K562 (cell line): ENCODE measurements around the gene TPR. TPM values are rescaled to one million over a fixed set of nuclear protein-coding genes. Genes with fewer than 3 reads are reported as not detected.

Source experiments
- BDP1 ChIP-seq: IDR thresholded peaks from 3 replicates; pipeline ENCODE4 v1.6.1; 2011; ENCODE audit not compliant: insufficient read length, insufficient read depth
- CBX5 ChIP-seq: IDR thresholded peaks from 2 replicates; pipeline ENCODE4 v1.6.1; 2014; ENCODE audit warnings: low read depth, borderline replicate concordance
- CHD4 ChIP-seq: fragments of 200-600 bp; sonication (generic); IDR thresholded peaks from 3 replicates; pipeline ENCODE4 v1.6.1; 2012; ENCODE audit warnings: low read depth, mild to moderate bottlenecking, mixed read lengths, low read length, inconsistent platforms; ENCODE audit not compliant: insufficient read depth, insufficient replicate concordance, poor library complexity, severe bottlenecking
- CREB1 ChIP-seq, 2 experiments: sonication (generic) in 1 of 2; formaldehyde crosslinking in 1 of 2; IDR thresholded peaks; 2 replicates each; pipeline versions ENCODE4 v1.6.1 to v1.8.0; 2012 to 2022; ENCODE audit warnings: inconsistent platforms in 1 of 2, mild to moderate bottlenecking in 1 of 2, missing genetic modification reagents in 1 of 2, moderate library complexity in 1 of 2
- E2F3 ChIP-seq: fragments of 250-450 bp; sonication (Bioruptor Pico); IDR thresholded peaks from 2 replicates; pipeline ENCODE4 v1.4.0; 2020; ENCODE audit warnings: mild to moderate bottlenecking
- ETS2 ChIP-seq: IDR thresholded peaks from 2 replicates; pipeline ENCODE4 v1.6.1; 2016; ENCODE audit warnings: borderline replicate concordance, missing genetic modification characterization, mild to moderate bottlenecking, moderate library complexity, missing compliant biosample characterization; ENCODE audit not compliant: poor library complexity, severe bottlenecking
- FOXA1 ChIP-seq: fragments of 450-650 bp; IDR thresholded peaks from 2 replicates; pipeline ENCODE4 v1.6.1; 2016; ENCODE audit warnings: mild to moderate bottlenecking, borderline replicate concordance
- KDM5B ChIP-seq: fragments of 200-600 bp; sonication (generic); IDR thresholded peaks from 2 replicates; pipeline ENCODE4 v1.6.1; 2012; ENCODE audit warnings: low read depth, mild to moderate bottlenecking, moderate library complexity, low read length, control low read depth, inconsistent platforms; ENCODE audit not compliant: insufficient replicate concordance
- MXD1 ChIP-seq: fragments of 250-450 bp; sonication (Bioruptor Pico); IDR thresholded peaks from 2 replicates; pipeline ENCODE4 v1.8.0; 2021; ENCODE audit warnings: borderline replicate concordance, mild to moderate bottlenecking, moderate library complexity; ENCODE audit not compliant: poor library complexity, severe bottlenecking
- NEUROD1 ChIP-seq: fragments of 150-350 bp; IDR thresholded peaks from 2 replicates; pipeline ENCODE4 v1.6.1; 2014; ENCODE audit warnings: borderline replicate concordance, low read length, low read depth; ENCODE audit not compliant: partially characterized antibody
- POLR2G ChIP-seq: fragments of 200-400 bp; formaldehyde crosslinking; IDR thresholded peaks from 2 replicates; pipeline ENCODE4 v1.6.1; 2017; ENCODE audit warnings: low read depth, mild to moderate bottlenecking, antibody characterized with exemption, low read length, moderate library complexity
- RBM34 ChIP-seq: fragments of 200-400 bp; formaldehyde crosslinking; IDR thresholded peaks from 2 replicates; pipeline ENCODE4 v1.6.1; 2018; ENCODE audit warnings: low read length, borderline replicate concordance; ENCODE audit not compliant: insufficient read depth
- RNF219 ChIP-seq: fragments of 250-450 bp; sonication (Bioruptor Pico); IDR thresholded peaks from 2 replicates; pipeline ENCODE4 v1.5.0; 2022; ENCODE audit warnings: mild to moderate bottlenecking
- ZNF354B ChIP-seq: fragments of 250-450 bp; sonication (Bioruptor Pico); IDR thresholded peaks from 2 replicates; pipeline ENCODE4 v1.4.0; 2020
- ZNF785 ChIP-seq: fragments of 250-450 bp; sonication (Bioruptor Pico); IDR thresholded peaks from 2 replicates; pipeline ENCODE4 v1.4.0; 2020; ENCODE audit warnings: mild to moderate bottlenecking
- polyA plus RNA-seq, 8 experiments: library from polyadenylated mRNA; depleted of rRNA in 4 of 8; stranded (reverse) in 5 of 8; unstranded in 3 of 8; fragments of >200 nt; fragmentation: Nextera tagmentation in 2 of 8; fragmentation: Illumina TruSeq in 1 of 8; extraction: Ambion mirVana in 2 of 8; extraction: Trizol in 1 of 8; gene quantifications; 2 replicates each; pipeline versions ENCODE4 v1.2.1 to v1.2.3, GENCODE V29; 2011 to 2014; ENCODE audit warnings: inconsistent platforms in 1 of 8, missing spikeins in 1 of 8
- total RNA-seq, 7 experiments: library from RNA; depleted of rRNA in 6 of 7; stranded (reverse); fragments of >200 nt in 6 of 7; fragmentation: Illumina TruSeq in 2 of 7; extraction: Trizol in 2 of 7; gene quantifications; 2 replicates each; pipeline versions ENCODE4 v1.2.1 to v1.2.3, GENCODE V29; 2011 to 2021; ENCODE audit warnings: low replicate concordance in 1 of 7
- TF ChIP-seq, protein P1 (sequence below), 3 experiments: fragments of 200-800 bp in 1 of 3; sonication (Bioruptor generic) in 1 of 3; sonication (generic) in 1 of 3; formaldehyde crosslinking in 1 of 3; IDR thresholded peaks; 2 replicates each; pipeline versions ENCODE4 v1.6.1 to v1.8.0; 2016 to 2022; ENCODE audit warnings: mild to moderate bottlenecking in 2 of 3, missing compliant biosample characterization in 2 of 3, missing genetic modification characterization in 2 of 3, missing genetic modification reagents in 1 of 3
- TF ChIP-seq, protein P2 (sequence below): fragments of 250-450 bp; sonication (Bioruptor Pico); IDR thresholded peaks from 2 replicates; pipeline ENCODE4 v1.8.0; 2022; ENCODE audit warnings: moderate library complexity, mild to moderate bottlenecking, inconsistent platforms
- TF ChIP-seq, protein P3 (sequence below): sonication (generic); formaldehyde crosslinking; IDR thresholded peaks from 2 replicates; pipeline ENCODE4 v1.8.0; 2022; ENCODE audit warnings: mild to moderate bottlenecking, missing genetic modification reagents

Gene TPR
- total and polyA plus RNA-seq, 9 of the 15 experiments (the other 6 are each of a cell fraction or from before 2014, with no cell fraction given): 48.5 to 167 (median 138) TPM

DNA sequence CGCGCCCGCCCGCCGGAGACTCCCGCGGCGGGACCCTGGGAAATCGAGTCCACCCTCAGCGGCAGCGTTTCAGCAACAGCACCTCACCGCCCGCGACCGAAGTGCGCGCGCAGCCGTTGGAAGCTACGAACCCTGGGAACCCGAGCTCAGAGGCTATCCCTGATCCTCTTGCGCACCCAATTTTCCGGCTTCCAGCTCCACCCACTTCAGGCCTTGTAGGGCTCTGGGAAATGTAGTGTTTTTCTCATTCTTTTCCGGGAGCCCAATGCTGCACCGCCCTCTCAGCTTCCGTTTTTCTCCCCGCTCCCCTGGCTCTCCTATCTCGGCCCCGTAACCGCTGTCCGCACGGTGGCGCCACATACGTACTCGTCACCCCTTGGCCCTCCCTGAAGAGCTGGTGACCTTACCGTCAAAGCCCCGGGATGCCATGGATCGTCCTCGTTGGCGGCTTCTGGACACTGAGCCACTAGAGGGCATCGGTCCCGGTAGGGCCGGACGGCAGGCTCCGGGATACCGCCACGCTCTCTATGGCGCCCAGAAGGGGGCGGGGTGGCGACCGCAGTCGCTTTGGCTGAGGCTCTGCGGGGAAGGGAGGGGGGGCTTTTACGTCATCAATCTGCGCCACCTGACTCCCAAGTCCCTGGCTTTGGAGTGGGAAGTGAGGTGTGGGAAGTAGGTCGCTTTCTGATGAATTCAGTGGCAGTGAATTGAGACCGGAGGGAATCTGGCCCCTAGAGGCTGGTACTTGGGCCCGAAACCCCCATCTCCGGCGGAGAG lies at the start of gene TPR, which contains the start of gene ODR4 (continued):
- TF ChIP-seq CHD4: no peak
- TF ChIP-seq, protein P1, sequence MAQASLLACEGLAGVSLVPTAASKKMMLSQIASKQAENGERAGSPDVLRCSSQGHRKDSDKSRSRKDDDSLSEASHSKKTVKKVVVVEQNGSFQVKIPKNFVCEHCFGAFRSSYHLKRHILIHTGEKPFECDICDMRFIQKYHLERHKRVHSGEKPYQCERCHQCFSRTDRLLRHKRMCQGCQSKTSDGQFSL (CRISPR knock-in tag; IDR thresholded peaks at IDR 0.05): peak; percentile 99
- TF ChIP-seq, protein P1 (tag; IDR thresholded peaks at IDR 0.05): peak in 1 of 2 experiments; percentile 95; a peak in 2 of 4 replicates
- TF ChIP-seq ETS2 (tag): no peak
- no peak for TF ChIP-seq BDP1
- TF ChIP-seq, protein P2, sequence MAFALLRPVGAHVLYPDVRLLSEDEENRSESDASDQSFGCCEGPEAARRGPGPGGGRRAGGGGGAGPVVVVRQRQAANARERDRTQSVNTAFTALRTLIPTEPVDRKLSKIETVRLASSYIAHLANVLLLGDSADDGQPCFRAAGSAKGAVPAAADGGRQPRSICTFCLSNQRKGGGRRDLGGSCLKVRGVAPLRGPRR (CRISPR knock-in tag): no peak
- TF ChIP-seq ZNF354B (CRISPR knock-in tag): no peak
- peak; percentile 37; the same call in 1 of the 2 replicates for TF ChIP-seq CBX5
- TF ChIP-seq RBM34: no peak
- TF ChIP-seq E2F3 (CRISPR knock-in tag): 0 out of 2 replicates have a peak, but pooled peaks have one; percentile 59
- TF ChIP-seq, protein P3, sequence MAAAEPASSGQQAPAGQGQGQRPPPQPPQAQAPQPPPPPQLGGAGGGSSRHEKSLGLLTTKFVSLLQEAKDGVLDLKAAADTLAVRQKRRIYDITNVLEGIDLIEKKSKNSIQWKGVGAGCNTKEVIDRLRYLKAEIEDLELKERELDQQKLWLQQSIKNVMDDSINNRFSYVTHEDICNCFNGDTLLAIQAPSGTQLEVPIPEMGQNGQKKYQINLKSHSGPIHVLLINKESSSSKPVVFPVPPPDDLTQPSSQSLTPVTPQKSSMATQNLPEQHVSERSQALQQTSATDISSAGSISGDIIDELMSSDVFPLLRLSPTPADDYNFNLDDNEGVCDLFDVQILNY (CRISPR knock-in tag): no peak
- TF ChIP-seq POLR2G: peak; percentile 96
- no peak for TF ChIP-seq MXD1 (CRISPR knock-in tag)
- peak; percentile 70 for TF ChIP-seq NEUROD1
- TF ChIP-seq CREB1 (IDR thresholded peaks at IDR 0.05): peak; percentile 99
- peak; percentile 99 for TF ChIP-seq CREB1 (CRISPR knock-in tag; IDR thresholded peaks at IDR 0.05)
- no peak for TF ChIP-seq FOXA1
- TF ChIP-seq ZNF785: no peak
- no peak for TF ChIP-seq RNF219 (CRISPR knock-in tag)
- TF ChIP-seq KDM5B: peak; percentile 94
